Islet precursor cell (in vitro differentiated cells): ENCODE results near the gene SMIM44.
"Not testable (repeated sequence)": the region's sequence is repeated elsewhere in the genome, so short reads cannot be mapped to it uniquely, and the experiment has no call there.

Experiments
- DNase-seq: peaks from one replicate; pipeline ENCODE4 v3.0.0-alpha.2; 2018

SMIM44 gene

GRCh38 chr19:3483226-3483628, at the start of gene SMIM44:
SMIM44 (minus strand) TSS chr19:3483441; CDS start chr19:3483403, 38 bp downstream.
- DNase-seq = no peak

GRCh38 chr19:3533033-3533432, 49.8 kb upstream of the SMIM44 start:
- no peak for DNase-seq

- DNase-seq = no peak
Observed at GRCh38 chr19:3532154-3532786, 49.0 kb upstream of the SMIM44 start.

DNA sequence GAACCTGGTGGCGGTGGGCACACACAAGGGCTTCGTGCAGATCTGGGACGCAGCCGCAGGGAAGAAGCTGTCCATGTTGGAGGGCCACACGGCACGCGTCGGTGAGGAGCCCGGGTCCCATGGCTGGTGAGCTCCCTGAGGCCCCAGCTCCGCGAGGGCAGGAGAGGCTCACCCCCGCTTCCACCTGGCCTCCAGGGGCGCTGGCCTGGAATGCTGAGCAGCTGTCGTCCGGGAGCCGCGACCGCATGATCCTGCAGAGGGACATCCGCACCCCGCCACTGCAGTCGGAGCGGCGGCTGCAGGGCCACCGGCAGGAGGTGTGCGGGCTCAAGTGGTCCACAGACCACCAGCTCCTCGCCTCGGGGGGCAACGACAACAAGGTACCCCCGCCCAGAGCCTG, 48.5 kb upstream of the SMIM44 start:
- no peak for DNase-seq

DNA sequence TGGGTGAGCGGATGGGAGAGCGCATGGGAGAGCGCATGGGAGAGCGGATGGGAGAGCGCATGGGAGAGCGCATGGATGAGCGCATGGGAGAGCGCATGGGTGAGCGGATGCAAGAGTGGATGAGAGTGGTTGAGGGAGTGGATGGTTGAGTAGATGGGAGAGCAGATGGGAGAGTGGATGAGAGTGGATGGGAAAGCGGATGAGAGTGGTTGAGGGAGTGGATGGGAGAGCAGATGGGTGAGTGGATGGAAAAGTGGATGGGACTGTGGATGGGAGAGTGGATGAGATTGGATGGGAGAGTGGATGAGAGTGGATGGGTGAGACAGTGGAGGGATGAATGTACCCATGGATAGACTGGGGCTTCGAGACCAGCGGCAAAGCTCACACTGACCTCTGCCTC, 47.1 kb upstream of the SMIM44 start:
- no peak for DNase-seq

GRCh38 chr19:3529299-3529698, 46.1 kb upstream of the SMIM44 start:
- DNase-seq = not testable (repeated sequence)

DNA sequence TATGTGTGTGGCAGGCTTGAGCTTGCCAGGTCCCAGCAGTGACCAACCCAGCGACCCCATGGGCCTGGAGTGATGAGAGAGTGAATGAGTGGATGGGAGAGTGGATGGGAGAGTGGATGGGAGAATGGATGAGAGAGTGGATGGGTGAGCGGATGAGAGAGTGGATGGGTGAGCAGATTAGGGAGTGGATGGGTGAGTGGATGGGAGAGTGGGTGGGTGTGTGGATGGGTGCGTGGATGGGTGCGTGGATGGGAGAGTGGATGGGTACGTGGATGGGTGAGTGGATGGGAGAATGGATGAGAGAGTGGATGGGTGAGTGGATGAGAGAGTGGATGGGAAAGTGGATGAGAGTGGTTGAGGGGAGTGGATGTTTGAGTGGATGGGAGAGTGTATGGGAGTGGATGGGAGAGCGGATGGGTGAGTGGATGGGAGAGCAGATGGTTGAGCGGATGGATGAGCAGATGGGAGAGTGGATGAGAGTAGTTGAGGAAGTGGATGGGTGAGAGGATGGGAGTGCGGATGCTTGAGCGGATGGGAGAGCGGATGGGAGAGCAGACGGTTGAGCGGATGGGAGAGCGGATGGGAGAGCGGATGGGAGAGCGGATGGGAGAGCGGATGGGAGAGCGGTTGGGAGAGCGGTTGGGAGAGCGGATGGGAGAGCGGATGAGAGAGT, 45.4 kb upstream of the SMIM44 start:
- DNase-seq = no peak

DNA sequence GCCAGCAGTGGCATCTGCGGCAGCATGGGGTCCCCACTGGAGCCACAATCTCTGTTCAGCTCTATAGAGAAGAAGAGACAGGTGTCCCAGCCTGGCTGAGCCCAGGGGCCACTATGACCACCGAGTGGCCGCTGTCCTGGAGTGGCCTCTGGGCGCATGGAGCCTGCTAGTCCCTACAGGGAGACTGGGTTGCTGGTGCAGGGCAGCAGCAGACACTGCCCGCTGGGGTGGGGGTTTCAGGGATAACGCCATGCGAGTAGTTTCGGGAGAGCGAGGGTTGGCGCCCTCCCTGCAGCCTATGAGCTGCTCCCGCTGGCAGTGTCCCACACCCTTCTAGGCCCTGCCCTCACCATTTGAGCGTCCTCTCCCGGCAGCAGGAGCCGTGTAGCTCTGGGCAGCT, 44.8 kb upstream of the SMIM44 start:
- no peak for DNase-seq

- DNase-seq = no peak
Observed at GRCh38 chr19:3527238-3527910, 44.1 kb upstream of the SMIM44 start.

DNA sequence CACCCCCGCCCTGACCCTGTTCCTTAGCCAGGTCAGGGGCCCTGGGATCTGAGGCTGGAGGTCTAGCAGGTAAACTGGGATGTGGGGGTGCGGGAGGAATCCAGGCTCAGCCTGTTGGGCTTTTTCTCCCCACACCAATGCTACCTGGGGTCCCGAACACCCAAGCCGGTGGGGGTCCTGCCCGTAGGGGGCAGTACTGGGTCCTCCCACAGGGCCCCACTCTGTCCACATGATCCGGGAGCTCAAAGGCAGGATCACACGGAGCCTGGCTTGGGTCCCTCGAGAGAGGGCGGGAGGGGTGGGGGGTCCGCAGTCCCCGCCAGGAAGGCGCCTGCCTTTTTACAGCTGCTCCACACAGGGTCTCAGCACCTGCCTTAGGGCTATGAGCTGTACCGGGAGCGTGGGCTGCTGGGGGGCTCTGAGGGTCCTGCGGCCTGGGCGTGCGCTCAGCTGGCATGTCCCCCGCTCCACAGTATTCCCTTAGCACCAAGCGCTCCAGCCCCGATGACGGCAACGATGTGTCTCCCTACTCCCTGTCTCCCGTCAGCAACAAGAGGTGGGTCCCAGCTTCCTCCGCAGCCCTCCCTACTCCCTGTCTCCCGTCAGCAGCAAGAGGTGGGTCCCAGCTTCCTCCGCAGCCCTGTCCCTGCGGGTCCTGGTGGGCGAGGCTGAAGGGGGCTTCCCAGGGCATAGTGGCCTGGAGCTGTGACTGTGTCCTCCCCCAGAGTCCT, 43.4 kb upstream of the SMIM44 start:
- no peak for DNase-seq

- DNase-seq = no peak
Observed at GRCh38 chr19:3524904-3525451, 41.7 kb upstream of the SMIM44 start.

- DNase-seq = no peak
Observed at GRCh38 chr19:3524078-3524842, 41.0 kb upstream of the SMIM44 start.

DNA sequence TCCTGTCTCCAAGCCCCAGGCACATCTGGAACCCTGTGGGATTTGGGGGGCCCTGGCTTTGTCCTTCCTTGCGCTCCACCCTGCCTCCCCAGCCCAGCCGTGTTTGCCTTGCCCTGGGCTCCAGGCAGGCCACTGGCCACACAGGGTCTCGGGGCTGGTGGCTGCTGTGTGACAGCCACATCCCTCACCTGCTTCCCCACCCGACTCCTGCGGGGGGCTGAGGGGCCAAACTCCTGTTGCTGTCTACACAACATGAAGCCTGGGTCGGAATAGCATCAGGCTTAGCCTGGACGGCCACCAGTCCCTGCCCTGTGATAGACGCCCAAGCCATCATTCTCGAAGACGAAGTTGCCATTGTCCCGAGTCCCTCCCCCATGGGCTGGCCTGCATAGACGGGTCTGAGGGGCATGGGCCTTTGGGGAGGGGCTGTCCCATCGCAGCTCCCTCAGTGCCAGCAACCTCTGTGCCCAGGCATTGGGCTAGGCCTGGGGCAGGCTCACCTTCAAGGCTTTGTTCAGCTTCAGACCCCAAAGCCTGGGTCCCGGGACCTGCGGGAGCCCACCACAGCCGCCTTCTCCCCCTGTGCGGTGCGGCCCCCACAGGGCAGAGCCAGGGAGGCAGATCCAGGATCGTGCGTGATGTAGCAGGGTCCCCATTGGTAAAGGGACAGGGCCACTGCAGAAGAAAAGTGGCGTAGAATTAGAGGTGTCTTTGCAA, 40.3 kb upstream of the SMIM44 start:
- DNase-seq = no peak

DNA sequence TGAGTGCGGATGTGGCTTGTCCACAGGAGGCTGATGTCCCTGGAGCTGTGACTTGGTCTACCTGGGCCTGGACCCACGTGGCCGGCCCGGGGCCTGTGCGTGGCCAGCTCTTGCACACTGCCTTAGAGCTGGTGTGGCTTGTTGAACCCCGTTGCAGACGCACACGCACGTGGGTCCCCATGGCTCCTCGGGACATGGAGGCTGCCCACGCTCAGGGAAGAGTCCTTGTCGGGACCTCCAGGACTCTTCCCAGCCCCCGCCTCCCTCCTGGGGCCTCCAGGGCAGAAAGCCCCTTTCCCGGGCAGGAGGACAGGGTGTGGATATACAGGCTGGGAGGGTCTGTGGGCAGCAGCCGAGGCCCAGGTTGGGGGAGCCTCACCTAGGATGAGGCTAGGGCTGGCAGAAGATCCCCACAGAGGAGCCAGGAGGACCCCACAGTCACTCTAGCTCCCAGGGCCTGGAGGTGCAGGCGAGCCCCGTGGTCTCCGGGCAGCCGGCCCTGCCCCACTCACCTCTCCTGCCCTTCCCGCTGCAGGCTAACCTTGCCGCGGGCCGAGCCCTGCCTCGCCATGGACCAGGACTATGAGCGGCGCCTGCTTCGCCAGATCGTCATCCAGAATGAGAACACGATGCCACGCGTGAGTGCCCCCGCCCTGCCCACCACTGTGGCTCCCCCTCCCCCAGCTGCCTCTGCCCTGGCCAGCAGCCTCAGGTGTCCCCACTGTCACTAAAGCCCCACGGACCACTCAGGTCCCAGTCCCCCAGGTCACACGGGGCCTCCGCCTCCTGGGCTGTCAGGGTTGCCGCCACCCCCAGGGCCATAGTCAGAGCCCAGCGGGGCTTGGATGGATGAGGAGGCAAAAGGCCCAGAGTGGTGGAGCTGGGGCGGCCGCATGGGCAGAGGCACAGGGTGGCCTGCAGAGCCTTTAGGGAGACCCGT, 39.5 kb upstream of the SMIM44 start:
- no peak for DNase-seq

- DNase-seq = no peak
Observed at GRCh38 chr19:3521104-3521445, 37.8 kb upstream of the SMIM44 start.

DNA sequence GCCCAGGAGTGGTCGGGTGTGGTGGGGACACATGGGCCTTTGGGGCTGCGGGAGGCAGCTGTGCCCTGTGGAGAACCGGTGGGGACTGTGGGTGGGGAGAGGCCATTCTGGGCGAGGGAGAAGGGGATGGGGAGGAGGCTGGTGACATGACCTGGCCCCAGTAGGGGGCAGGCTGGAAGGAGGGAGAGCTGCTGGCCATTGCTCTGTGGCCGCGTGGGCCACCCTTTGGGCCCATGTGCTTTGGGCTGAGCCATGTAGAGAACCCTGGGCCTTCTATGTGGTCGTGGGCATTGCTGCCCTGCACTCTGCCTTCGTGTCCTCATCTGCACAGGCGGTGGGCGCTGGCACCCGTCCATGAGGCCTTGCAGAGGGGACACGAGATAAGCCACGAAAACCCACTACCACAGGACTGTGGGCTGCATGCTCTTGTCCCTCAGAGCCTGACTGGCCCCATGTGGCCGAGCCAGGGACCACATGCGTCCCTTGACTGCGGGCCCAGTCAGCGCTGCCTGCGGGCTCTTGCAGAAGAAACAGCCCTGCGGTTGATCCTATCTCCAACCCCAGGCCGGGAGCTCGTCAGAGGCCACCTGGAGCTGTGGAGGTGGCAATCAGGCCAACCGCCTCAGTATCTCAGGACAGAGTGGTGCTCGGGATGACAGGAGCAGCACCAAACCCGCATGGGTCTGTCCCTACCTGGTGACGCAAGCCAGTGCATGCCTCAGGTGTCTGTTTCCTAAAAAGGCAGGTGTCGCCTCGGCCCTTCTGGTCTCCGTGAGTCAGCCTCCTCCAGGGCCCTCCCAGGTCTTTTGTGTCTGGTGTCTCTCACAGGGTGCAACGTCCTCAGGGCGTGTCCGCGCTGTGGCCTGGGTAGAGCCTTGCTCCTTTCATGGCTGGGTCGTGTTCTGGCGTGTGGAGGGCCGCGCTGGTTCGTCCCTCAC, 37.2 kb upstream of the SMIM44 start:
- peak; percentile 96 for DNase-seq

DNA sequence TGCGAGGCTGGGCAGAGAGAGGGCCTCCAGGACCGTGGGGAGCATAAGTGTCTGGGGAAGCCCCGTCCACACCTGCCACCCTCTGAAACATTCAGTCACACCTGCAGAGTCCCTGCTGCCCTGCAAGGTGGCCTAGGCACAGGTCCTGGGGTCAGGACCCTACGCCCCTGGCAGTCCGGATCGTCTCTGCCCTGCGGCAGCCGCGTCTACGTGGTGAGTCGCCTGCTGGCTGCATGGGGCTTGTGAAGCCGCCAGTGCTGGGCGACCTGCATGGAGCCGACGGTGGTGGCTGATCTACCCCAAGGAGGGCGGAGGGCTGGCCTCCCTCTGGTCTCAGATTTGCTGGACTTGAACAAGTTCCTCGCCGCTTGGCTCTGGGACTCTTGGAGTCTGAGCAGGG, 35.9 kb upstream of the SMIM44 start:
- DNase-seq = no peak

DNA sequence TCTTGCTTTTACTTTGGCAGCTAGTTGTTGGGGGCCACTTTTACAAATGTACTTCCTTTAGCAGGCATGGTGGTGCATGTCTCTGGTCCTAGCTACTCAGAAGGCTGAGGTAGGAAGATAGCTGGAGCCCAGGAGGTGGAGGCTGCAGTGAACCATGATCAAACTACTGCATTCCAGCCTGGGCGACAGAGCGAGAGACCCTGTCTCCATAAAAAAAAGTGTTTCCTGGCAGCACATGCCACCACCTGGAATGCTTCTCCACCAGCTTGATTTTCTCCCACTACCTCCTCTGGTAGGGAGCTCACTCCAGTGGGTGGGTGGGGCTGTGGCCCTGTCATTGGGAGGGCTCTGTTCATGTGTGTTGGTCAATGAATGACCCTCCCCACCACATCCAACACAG, 35.4 kb upstream of the SMIM44 start:
- DNase-seq = no peak

- DNase-seq = no peak
Observed at GRCh38 chr19:3518255-3518654, 35.0 kb upstream of the SMIM44 start.

DNA sequence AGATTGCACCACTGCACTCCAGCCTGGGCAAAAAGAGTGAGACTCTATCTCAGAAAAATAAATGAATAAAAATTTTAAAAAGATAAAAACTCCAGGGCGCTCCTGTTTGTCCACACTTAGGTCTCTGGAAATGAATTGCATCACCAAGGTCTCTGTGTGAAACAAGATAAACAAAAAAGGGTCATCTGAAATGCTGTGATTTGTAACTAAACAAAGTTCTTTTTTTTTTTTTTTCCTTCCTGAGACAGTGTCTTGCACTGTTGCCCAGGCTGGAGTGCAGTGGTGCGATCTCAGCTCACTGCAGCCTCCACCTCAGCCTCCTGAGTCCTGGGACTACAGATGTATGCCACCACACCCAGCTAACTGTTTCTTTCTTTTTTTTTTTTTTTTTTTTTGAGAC, 34.4 kb upstream of the SMIM44 start:
- DNase-seq = no peak
